Upper lobe of left lung (tissue), 6 donors: ENCODE data around the gene SEPHS2. TPM values are rescaled to one million over a fixed set of nuclear protein-coding genes. Genes with fewer than 3 reads are reported as not detected.
"Not testable (repeated sequence)": the region's sequence is repeated elsewhere in the genome, so short reads cannot be mapped to it uniquely, and the experiment has no call there.

Source experiments
- ATAC-seq, 2 donors: fragments of 200-7000 bp; cut with Tn5 transposase; one replicate each; pipeline ENCODE4 v1.9.1; 2022; ENCODE audit warnings: mild to moderate bottlenecking in 2 of 2, moderate library complexity in 2 of 2; ENCODE audit not compliant: low FRiP score in 2 of 2
- DNase-seq, 2 donors: peaks; one replicate each; pipeline ENCODE4 v3.0.0-alpha.2; 2019 to 2020
- H3K27ac ChIP-seq, 4 donors: fragments of 200-600 bp; sonication (generic); one replicate each; pipeline ENCODE4 v1.5.1; 2016 to 2019
- H3K27me3 ChIP-seq, 4 donors: fragments of 200-600 bp; sonication (generic); one replicate each; pipeline ENCODE4 v1.5.1; 2017 to 2019
- H3K36me3 ChIP-seq, 4 donors: fragments of 200-600 bp; sonication (generic); one replicate each; pipeline ENCODE4 v1.5.1; 2016 to 2019
- H3K4me1 ChIP-seq, 4 donors: fragments of 200-600 bp; sonication (generic); one replicate each; pipeline ENCODE4 v1.5.1; 2018 to 2019
- H3K4me3 ChIP-seq, 4 donors: fragments of 200-600 bp; sonication (generic); one replicate each; pipeline ENCODE4 v1.5.1; 2017 to 2019; ENCODE audit warnings: mild to moderate bottlenecking in 2 of 4, moderate library complexity in 1 of 4
- H3K9me3 ChIP-seq, 4 donors: fragments of 200-600 bp; sonication (generic); one replicate each; pipeline ENCODE4 v1.5.1; 2018 to 2019
- EP300 ChIP-seq, 4 donors: sonication (generic); formaldehyde crosslinking; IDR thresholded peaks; one replicate each; pipeline ENCODE4 v1.5.1; 2017; ENCODE audit warnings: antibody characterized with exemption in 4 of 4, control low read depth in 2 of 4
- POLR2A ChIP-seq, 4 donors: fragments of 450-650 bp; IDR thresholded peaks; one replicate each; pipeline ENCODE4 v1.5.1; 2016 to 2017; ENCODE audit warnings: antibody characterized with exemption in 4 of 4, mild to moderate bottlenecking in 2 of 4
- POLR2AphosphoS5 ChIP-seq, 2 donors: sonication (generic); formaldehyde crosslinking; IDR thresholded peaks; one replicate each; pipeline ENCODE4 v1.5.1; 2017; ENCODE audit warnings: antibody characterized with exemption in 2 of 2
- WGBS, 2 donors: methylation state at CpG; one replicate each; pipeline ENCODE4 v1.1.5; 2017 to 2018; 5-methylcytosine and 5-hydroxymethylcytosine counted together
- total RNA-seq, 6 donors: library from RNA; depleted of rRNA in 4 of 6; stranded (reverse); fragments of >200 nt in 4 of 6; gene quantifications; one replicate each; pipeline versions ENCODE4 v1.1.0 to v1.2.1, GENCODE V29; 2016 to 2021
- TF ChIP-seq, protein P1 (sequence below), 6 experiments: fragments of 450-650 bp in 4 of 6; fragments of 200-600 bp in 2 of 6; sonication (generic) in 2 of 6; IDR thresholded peaks; one replicate each; pipeline ENCODE4 v1.5.1; 2016 to 2019; ENCODE audit warnings: antibody characterized with exemption in 6 of 6
- donor health status: DM: no; HTN: no; CAD: no; lungs with moderate emphysema.
- donor health status: DM: no; HTN: yes; CAD: no; lungs with severe emphysema.

SEPHS2 gene
- total RNA-seq, 6 donors from 2014 or later: 34.7 to 64.0 (median 38.2) TPM

- 84 to 90% methylated on average over 11 of the region's 11 CpGs for whole genome bisulfite sequencing, 2 donors
- DNase-seq (no peak), ATAC-seq (no peak)
- Histone ChIP-seq H3K27me3 (no peaks in the 10 kb centered on the region), H3K4me3 (no peak overlapping the region), H3K4me1 (peaks cover 0 to 11% (median 5%) of the 10 kb centered on the region in 4 donors), H3K9me3 (no peaks in the 10 kb centered on the region), H3K27ac (peak overlapping the region in 2 of 4 donors; percentile 27 to 63), H3K36me3 (no peaks in the 10 kb centered on the region)
- TF ChIP-seq, protein P1, sequence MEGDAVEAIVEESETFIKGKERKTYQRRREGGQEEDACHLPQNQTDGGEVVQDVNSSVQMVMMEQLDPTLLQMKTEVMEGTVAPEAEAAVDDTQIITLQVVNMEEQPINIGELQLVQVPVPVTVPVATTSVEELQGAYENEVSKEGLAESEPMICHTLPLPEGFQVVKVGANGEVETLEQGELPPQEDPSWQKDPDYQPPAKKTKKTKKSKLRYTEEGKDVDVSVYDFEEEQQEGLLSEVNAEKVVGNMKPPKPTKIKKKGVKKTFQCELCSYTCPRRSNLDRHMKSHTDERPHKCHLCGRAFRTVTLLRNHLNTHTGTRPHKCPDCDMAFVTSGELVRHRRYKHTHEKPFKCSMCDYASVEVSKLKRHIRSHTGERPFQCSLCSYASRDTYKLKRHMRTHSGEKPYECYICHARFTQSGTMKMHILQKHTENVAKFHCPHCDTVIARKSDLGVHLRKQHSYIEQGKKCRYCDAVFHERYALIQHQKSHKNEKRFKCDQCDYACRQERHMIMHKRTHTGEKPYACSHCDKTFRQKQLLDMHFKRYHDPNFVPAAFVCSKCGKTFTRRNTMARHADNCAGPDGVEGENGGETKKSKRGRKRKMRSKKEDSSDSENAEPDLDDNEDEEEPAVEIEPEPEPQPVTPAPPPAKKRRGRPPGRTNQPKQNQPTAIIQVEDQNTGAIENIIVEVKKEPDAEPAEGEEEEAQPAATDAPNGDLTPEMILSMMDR (IDR thresholded peaks at IDR 0.05): no peak
- TF ChIP-seq POLR2AphosphoS5 (IDR thresholded peaks at IDR 0.05) (no peak), POLR2A (IDR thresholded peaks at IDR 0.05) (no peak), EP300 (IDR thresholded peaks at IDR 0.05) (no peak)
Measured at GRCh38 chr16:30459456-30459855, 13.8 kb upstream of the SEPHS2 start.

- WGBS, 2 donors: 65 to 69% methylated on average over 18 to 21 of the region's 22 CpGs
- TF ChIP-seq POLR2A (IDR thresholded peaks at IDR 0.05): peak in 1 of 4 donors; percentile 21
- TF ChIP-seq EP300 (IDR thresholded peaks at IDR 0.05): no peak
- TF ChIP-seq POLR2AphosphoS5 (IDR thresholded peaks at IDR 0.05): peak in 1 of 2 donors; percentile 50
- DNase-seq (peak; percentile 47 to 82), ATAC-seq (peak; percentile 78 to 86)
- no peaks in the 10 kb centered on the region for H3K36me3 ChIP-seq
- H3K4me1 ChIP-seq: peaks cover 0 to 11% (median 5%) of the 10 kb centered on the region in 4 donors
- H3K27ac ChIP-seq: peak overlapping the region in 3 of 4 donors; percentile 27 to 63 (median 49)
- no peaks in the 10 kb centered on the region for H3K27me3 ChIP-seq
- H3K4me3 ChIP-seq: no peak overlapping the region
- no peaks in the 10 kb centered on the region for H3K9me3 ChIP-seq
Measured at GRCh38 chr16:30458561-30459394, 13.1 kb upstream of the SEPHS2 start.

DNA sequence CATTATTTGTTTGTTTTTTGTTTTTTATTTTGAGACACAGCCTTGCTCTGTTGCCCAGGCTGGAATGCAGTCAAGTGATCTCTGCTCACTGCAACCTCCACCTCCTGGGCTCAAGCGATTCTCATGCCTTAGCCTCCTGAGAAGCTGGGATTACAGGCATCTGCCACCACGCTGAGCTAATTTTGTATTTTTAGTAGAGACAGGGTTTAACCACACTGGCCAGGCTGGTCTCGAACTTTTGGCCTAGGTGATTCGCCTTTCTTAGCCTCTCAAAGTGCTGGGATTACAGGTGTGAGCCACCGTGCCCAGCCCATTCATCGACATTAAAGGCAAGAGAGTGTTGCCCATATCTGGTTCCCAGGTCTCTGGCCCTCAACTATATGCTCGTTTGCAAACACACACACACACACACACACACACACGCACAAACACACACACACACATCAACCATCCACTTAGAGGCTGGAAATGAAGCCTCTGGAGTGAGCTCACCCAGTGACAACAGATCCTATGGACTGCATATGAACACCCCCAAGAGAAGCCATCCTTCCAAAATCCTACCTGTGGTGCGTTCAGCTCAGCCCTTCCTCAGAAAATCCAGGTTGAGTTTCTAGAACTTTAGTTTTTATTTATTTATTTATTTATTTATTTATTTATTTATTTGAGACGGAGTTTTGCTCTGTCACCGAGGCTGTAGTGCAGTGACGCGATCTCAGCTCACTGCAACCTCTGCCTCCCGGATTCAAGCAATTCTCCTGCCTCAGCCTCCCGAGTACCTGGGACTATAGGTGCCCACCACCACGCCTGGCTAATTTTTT, 12.3 kb upstream of the SEPHS2 start:
- WGBS, 2 donors: 86 to 91% methylated on average over 16 of the region's 16 CpGs
- TF ChIP-seq EP300 (IDR thresholded peaks at IDR 0.05) (no peak), POLR2AphosphoS5 (IDR thresholded peaks at IDR 0.05) (no peak), POLR2A (IDR thresholded peaks at IDR 0.05) (no peak)
- TF ChIP-seq, protein P1 (IDR thresholded peaks at IDR 0.05): no peak
- no peaks in the 10 kb centered on the region for H3K27me3 ChIP-seq
- peaks cover 0 to 11% (median 5%) of the 10 kb centered on the region in 4 donors for H3K4me1 ChIP-seq
- H3K9me3 ChIP-seq: no peaks in the 10 kb centered on the region
- no peaks in the 10 kb centered on the region for H3K36me3 ChIP-seq
- ATAC-seq (no peak), DNase-seq (no peak)
- H3K27ac ChIP-seq: no peak overlapping the region
- no peak overlapping the region for H3K4me3 ChIP-seq

GRCh38 chr16:30457256-30457655, 11.6 kb upstream of the SEPHS2 start:
- no peaks in the 10 kb centered on the region for H3K9me3 ChIP-seq
- no peak for ATAC-seq
- no peak for DNase-seq
- H3K4me3 ChIP-seq: no peak overlapping the region
- H3K27ac ChIP-seq: no peak overlapping the region
- WGBS, 2 donors: 86 to 88% methylated on average over 1 of the region's 1 CpG
- H3K4me1 ChIP-seq: peaks cover 0 to 11% (median 5%) of the 10 kb centered on the region in 4 donors
- H3K27me3 ChIP-seq: no peaks in the 10 kb centered on the region
- TF ChIP-seq EP300 (IDR thresholded peaks at IDR 0.05) (no peak), POLR2AphosphoS5 (IDR thresholded peaks at IDR 0.05) (no peak), POLR2A (IDR thresholded peaks at IDR 0.05) (no peak)
- TF ChIP-seq, protein P1 (IDR thresholded peaks at IDR 0.05): no peak
- no peaks in the 10 kb centered on the region for H3K36me3 ChIP-seq

DNA sequence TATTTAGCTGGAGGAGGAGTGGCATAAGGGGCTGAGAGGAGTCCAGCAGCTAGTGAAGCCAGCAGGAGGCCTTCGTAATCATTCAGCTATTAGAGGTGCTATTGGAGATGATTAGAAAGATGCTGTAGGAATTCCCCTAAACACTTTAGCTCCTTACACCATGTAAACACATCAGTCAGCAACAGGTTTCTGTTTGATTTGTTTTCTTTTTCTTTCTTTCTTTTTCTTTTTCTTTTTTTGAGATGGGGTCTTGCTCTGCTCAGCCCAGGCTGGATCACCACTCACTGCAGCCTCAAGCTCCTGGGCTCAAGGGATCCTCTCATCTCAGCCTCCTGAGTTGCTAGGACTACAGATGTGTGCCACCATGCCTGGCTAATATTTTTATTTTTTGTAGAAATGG, 10.6 kb upstream of the SEPHS2 start:
- no peaks in the 10 kb centered on the region for H3K36me3 ChIP-seq
- DNase-seq: no peak

GRCh38 chr16:30452709-30453580, 7.3 kb upstream of the SEPHS2 start:
- not testable (repeated sequence) for H3K27me3 ChIP-seq, ATAC-seq, H3K4me3 ChIP-seq, H3K9me3 ChIP-seq, H3K4me1 ChIP-seq, H3K36me3 ChIP-seq, H3K27ac ChIP-seq, DNase-seq
- 69 to 77% methylated on average over 20 of the region's 20 CpGs for WGBS, 2 donors

More for the DNA sequence above, 10.6 kb upstream of the SEPHS2 start:
- Histone ChIP-seq H3K27me3 (no peaks in the 10 kb centered on the region), H3K4me1 (peaks cover 0 to 11% (median 5%) of the 10 kb centered on the region in 4 donors), H3K4me3 (no peak overlapping the region), H3K9me3 (no peaks in the 10 kb centered on the region), H3K27ac (no peak overlapping the region)
- no peak for ATAC-seq
- TF ChIP-seq, protein P1 (IDR thresholded peaks at IDR 0.05): no peak
- TF ChIP-seq POLR2AphosphoS5 (IDR thresholded peaks at IDR 0.05): no peak
- no peak for TF ChIP-seq EP300 (IDR thresholded peaks at IDR 0.05)
- TF ChIP-seq POLR2A (IDR thresholded peaks at IDR 0.05): no peak
- WGBS, 2 donors: 71 to 89% methylated on average over 1 of the region's 1 CpG
